GM15510 (cell line): Measurements from ENCODE around the gene OR6K2.

Experiments
- POLR2A ChIP-seq: IDR thresholded peaks from 3 replicates; pipeline ENCODE4 v1.6.1; 2011; ENCODE audit warnings: borderline replicate concordance; ENCODE audit not compliant: insufficient read length; ENCODE audit errors: extremely low read depth

The OR6K2 gene

GRCh38 chr1:158700552-158700951 lies at the start of gene OR6K2:
Gene OR6K2, minus strand, starts transcription at chr1:158700652. Its CDS starts 0 bp downstream, at chr1:158700652.
- TF ChIP-seq POLR2A: no peak

GRCh38 chr1:158735848-158736247 lies 35.4 kb upstream of the OR6K2 start:
- TF ChIP-seq POLR2A: no peak

GRCh38 chr1:158732524-158732923 lies 32.1 kb upstream of the OR6K2 start:
- TF ChIP-seq POLR2A: no peak

- no peak for TF ChIP-seq POLR2A
These were observed 31.3 kb upstream of the OR6K2 start for GRCh38 chr1:158731707-158732106.

- no peak for TF ChIP-seq POLR2A
These were observed 30.0 kb upstream of the OR6K2 start for GRCh38 chr1:158730453-158730852.

GRCh38 chr1:158728510-158729225 lies 28.2 kb upstream of the OR6K2 start:
- TF ChIP-seq POLR2A: no peak

GRCh38 chr1:158724442-158724841 lies 24.0 kb upstream of the OR6K2 start:
- no peak for TF ChIP-seq POLR2A

GRCh38 chr1:158720620-158721019 lies 20.2 kb upstream of the OR6K2 start, which contains the start of gene OR6K3:
Gene OR6K3, minus strand, starts transcription at chr1:158720720. Its CDS starts 2,605 bp downstream, at chr1:158718115.
- no peak for TF ChIP-seq POLR2A

- TF ChIP-seq POLR2A: no peak
These were observed 19.2 kb upstream of the OR6K2 start for GRCh38 chr1:158719664-158720063.

- no peak for TF ChIP-seq POLR2A
These were observed 16.9 kb upstream of the OR6K2 start for GRCh38 chr1:158717344-158717743.

- no peak for TF ChIP-seq POLR2A
These were observed 15.9 kb upstream of the OR6K2 start for GRCh38 chr1:158716335-158716734.

- TF ChIP-seq POLR2A: no peak
These were observed 14.3 kb upstream of the OR6K2 start for GRCh38 chr1:158714754-158715153.

GRCh38 chr1:158711098-158711497 lies 10.6 kb upstream of the OR6K2 start:
- no peak for TF ChIP-seq POLR2A

GRCh38 chr1:158706096-158706495 lies 5.6 kb upstream of the OR6K2 start:
- no peak for TF ChIP-seq POLR2A

GRCh38 chr1:158694596-158694995 lies 5.9 kb downstream of the OR6K2 start:
- TF ChIP-seq POLR2A: no peak

GRCh38 chr1:158692356-158692755 lies 8.1 kb downstream of the OR6K2 start:
- no peak for TF ChIP-seq POLR2A
